Measurements from ENCODE around the gene KISS1.

KISS1 gene

GRCh38 chr1:204141131-204141530, 55.2 kb downstream of the KISS1 start:
- no peak for DNase-seq

Data from hypothalamus (tissue), 51 donors.